Nephron (organoid): ENCODE results near the gene SMAP1.

Experiments used
- H3K27ac Mint-ChIP-seq, 3 experiments: 2 replicates each; pipeline ENCODE4 v1.8.0; 2020; ENCODE audit warnings: mixed read lengths in 3 of 3, mild to moderate bottlenecking in 2 of 3, moderate library complexity in 1 of 3
- H3K27me3 Mint-ChIP-seq: 2 replicates; pipeline ENCODE4 v1.8.0; 2021; ENCODE audit warnings: low read depth, mild to moderate bottlenecking, moderate library complexity, mixed read lengths
- H3K36me3 Mint-ChIP-seq: 2 replicates; pipeline ENCODE4 v1.8.0; 2020; ENCODE audit warnings: low read depth, mixed read lengths
- H3K4me1 Mint-ChIP-seq: 2 replicates; pipeline ENCODE4 v1.8.0; 2020; ENCODE audit warnings: mixed read lengths
- H3K4me3 Mint-ChIP-seq, 3 experiments: 2 replicates each; pipeline ENCODE4 v1.8.0; 2020; ENCODE audit warnings: mild to moderate bottlenecking in 3 of 3, mixed read lengths in 3 of 3, moderate library complexity in 2 of 3
- H3K9me3 Mint-ChIP-seq: 2 replicates; pipeline ENCODE4 v1.8.0; 2020; ENCODE audit warnings: mixed read lengths
- CTCF ChIP-seq, 3 experiments: fragments of 200-600 bp; sonication (generic); IDR thresholded peaks; one replicate each; pipeline ENCODE4 v1.5.0; 2021; ENCODE audit warnings: antibody characterized with exemption in 3 of 3; ENCODE audit not compliant: unreplicated experiment in 3 of 3

SMAP1 gene

GRCh38 chr6:70709826-70710225 lies 42.1 kb downstream of the SMAP1 start:
- Mint-ChIP-seq H3K4me1 (no peaks in the 10 kb centered on the region), H3K27ac (no peak overlapping the region), H3K4me3 (no peak overlapping the region), H3K27me3 (no peaks in the 10 kb centered on the region), H3K9me3 (peaks cover 22% of the 10 kb centered on the region), H3K36me3 (peaks cover 20% of the 10 kb centered on the region)
- TF ChIP-seq CTCF (IDR thresholded peaks at IDR 0.05; ENCODE audit: unreplicated experiment in 3 of 3): no peak

- H3K27ac Mint-ChIP-seq: no peak overlapping the region
- H3K9me3 Mint-ChIP-seq: peaks cover 42% of the 10 kb centered on the region
- H3K4me1 Mint-ChIP-seq: no peaks in the 10 kb centered on the region
- no peaks in the 10 kb centered on the region for H3K27me3 Mint-ChIP-seq
- peaks cover 42% of the 10 kb centered on the region for H3K36me3 Mint-ChIP-seq
- no peak overlapping the region for H3K4me3 Mint-ChIP-seq
- TF ChIP-seq CTCF (IDR thresholded peaks at IDR 0.05; ENCODE audit: unreplicated experiment in 3 of 3): no peak
Measured at GRCh38 chr6:70714716-70715257, 47.1 kb downstream of the SMAP1 start.

GRCh38 chr6:70717038-70717801 lies 49.5 kb downstream of the SMAP1 start:
- no peak for TF ChIP-seq CTCF (IDR thresholded peaks at IDR 0.05; ENCODE audit: unreplicated experiment in 3 of 3)
- H3K9me3 Mint-ChIP-seq: peaks cover 46% of the 10 kb centered on the region
- no peaks in the 10 kb centered on the region for H3K27me3 Mint-ChIP-seq
- H3K36me3 Mint-ChIP-seq: peaks cover 44% of the 10 kb centered on the region
- no peak overlapping the region for H3K27ac Mint-ChIP-seq
- no peak overlapping the region for H3K4me3 Mint-ChIP-seq
- H3K4me1 Mint-ChIP-seq: no peaks in the 10 kb centered on the region

- no peak for TF ChIP-seq CTCF (IDR thresholded peaks at IDR 0.05; ENCODE audit: unreplicated experiment in 3 of 3)
- no peak overlapping the region for H3K4me3 Mint-ChIP-seq
- no peaks in the 10 kb centered on the region for H3K4me1 Mint-ChIP-seq
Measured at GRCh38 chr6:70724524-70724923, 56.8 kb downstream of the SMAP1 start.

GRCh38 chr6:70725817-70726415 lies 58.2 kb downstream of the SMAP1 start:
- no peak overlapping the region for H3K4me3 Mint-ChIP-seq
- peaks cover 6% of the 10 kb centered on the region for H3K9me3 Mint-ChIP-seq
- H3K4me1 Mint-ChIP-seq: no peaks in the 10 kb centered on the region
- H3K27ac Mint-ChIP-seq: no peak overlapping the region
- TF ChIP-seq CTCF (IDR thresholded peaks at IDR 0.05; ENCODE audit: unreplicated experiment in 3 of 3): no peak
- H3K27me3 Mint-ChIP-seq: no peaks in the 10 kb centered on the region
- H3K36me3 Mint-ChIP-seq: peaks cover 6% of the 10 kb centered on the region

More at GRCh38 chr6:70724524-70724923, 56.8 kb downstream of the SMAP1 start:
- no peak overlapping the region for H3K27ac Mint-ChIP-seq
- no peaks in the 10 kb centered on the region for H3K27me3 Mint-ChIP-seq
- peaks cover 10% of the 10 kb centered on the region for H3K36me3 Mint-ChIP-seq
- peaks cover 6% of the 10 kb centered on the region for H3K9me3 Mint-ChIP-seq
